ENCODE measurements around the gene SELENOO. TPM values are rescaled to one million over a fixed set of nuclear protein-coding genes. Genes with fewer than 3 reads are reported as not detected.

SELENOO gene
- total and polyA plus RNA-seq, 4 donors = 11.6 to 105 (median 17.9) TPM

- Histone ChIP-seq H3K27me3 (ENCODE audit: control insufficient read depth in 1 of 2, insufficient read depth in 2 of 2, low read length in 1 of 2) (no peaks in the 10 kb centered on the region), H3K27ac (ENCODE audit: low read depth in 1 of 2, low read length in 2 of 2) (no peak overlapping the region), H3K36me3 (ENCODE audit: control insufficient read depth in 1 of 2, insufficient read depth in 2 of 2, low read length in 1 of 2) (peaks cover 0 to 18% of the 10 kb centered on the region in 2 donors), H3K4me3 (ENCODE audit: low read length in 2 of 2) (no peak overlapping the region), H3K4me1 (ENCODE audit: control insufficient read depth in 1 of 2, insufficient read depth in 2 of 2, low read length in 2 of 2) (no peaks in the 10 kb centered on the region), H3K9me3 (ENCODE audit: control insufficient read depth, low read length) (no peaks in the 10 kb centered on the region)
- 76 to 84% methylated on average over 13 to 17 of the region's 17 CpGs for WGBS, 2 donors
- no peak for ATAC-seq (ENCODE audit: low FRiP score)
- intact Hi-C loops (cut with DNase I) = no loop called here
- peak in 1 of 2 donors; percentile 49 for DNase-seq
Measured at GRCh38 chr22:50215297-50216054, 14.7 kb downstream of the SELENOO start.

GRCh38 chr22:50216055-50216683 lies 15.4 kb downstream of the SELENOO start:
- peaks cover 0 to 16% of the 10 kb centered on the region in 2 donors for H3K36me3 ChIP-seq (ENCODE audit: control insufficient read depth in 1 of 2, insufficient read depth in 2 of 2, low read length in 1 of 2)
- DNase-seq = peak in 1 of 2 donors; percentile 51
- ATAC-seq (ENCODE audit: low FRiP score) = no peak

GRCh38 chr22:50216684-50217520 lies 16.1 kb downstream of the SELENOO start:
- Histone ChIP-seq H3K36me3 (ENCODE audit: control insufficient read depth in 1 of 2, insufficient read depth in 2 of 2, low read length in 1 of 2) (peaks cover 0 to 16% of the 10 kb centered on the region in 2 donors), H3K4me3 (ENCODE audit: low read length in 2 of 2) (no peak overlapping the region), H3K9me3 (ENCODE audit: control insufficient read depth, low read length) (no peaks in the 10 kb centered on the region), H3K27ac (ENCODE audit: low read depth in 1 of 2, low read length in 2 of 2) (no peak overlapping the region), H3K27me3 (ENCODE audit: control insufficient read depth in 1 of 2, insufficient read depth in 2 of 2, low read length in 1 of 2) (no peaks in the 10 kb centered on the region), H3K4me1 (ENCODE audit: control insufficient read depth in 1 of 2, insufficient read depth in 2 of 2, low read length in 2 of 2) (no peaks in the 10 kb centered on the region)
- 94% methylated on average over 51 to 57 of the region's 57 CpGs for WGBS, 2 donors
- ATAC-seq (ENCODE audit: low FRiP score) (no peak), DNase-seq (peak in 1 of 2 donors; percentile 33)
- intact Hi-C loops (cut with DNase I) = no loop called here

More at GRCh38 chr22:50216055-50216683, 15.4 kb downstream of the SELENOO start:
- Histone ChIP-seq H3K4me3 (ENCODE audit: low read length in 2 of 2) (no peak overlapping the region), H3K9me3 (ENCODE audit: control insufficient read depth, low read length) (no peaks in the 10 kb centered on the region), H3K4me1 (ENCODE audit: control insufficient read depth in 1 of 2, insufficient read depth in 2 of 2, low read length in 2 of 2) (no peaks in the 10 kb centered on the region), H3K27ac (ENCODE audit: low read depth in 1 of 2, low read length in 2 of 2) (no peak overlapping the region), H3K27me3 (ENCODE audit: control insufficient read depth in 1 of 2, insufficient read depth in 2 of 2, low read length in 1 of 2) (no peaks in the 10 kb centered on the region)
- intact Hi-C loops (cut with DNase I) = no loop called here
- 83 to 85% methylated on average over 15 of the region's 15 CpGs for WGBS, 2 donors

GRCh38 chr22:50217543-50218152 lies 16.8 kb downstream of the SELENOO start:
- no peak overlapping the region for H3K4me3 ChIP-seq (ENCODE audit: low read length in 2 of 2)
- H3K27me3 ChIP-seq (ENCODE audit: control insufficient read depth in 1 of 2, insufficient read depth in 2 of 2, low read length in 1 of 2) = no peaks in the 10 kb centered on the region
- intact Hi-C loops (cut with DNase I) = no loop called here
- peak in 1 of 2 donors; percentile 40 for DNase-seq
- 81 to 87% methylated on average over 20 to 21 of the region's 21 CpGs for WGBS, 2 donors
- no peak for ATAC-seq (ENCODE audit: low FRiP score)
- H3K27ac ChIP-seq (ENCODE audit: low read depth in 1 of 2, low read length in 2 of 2) = no peak overlapping the region
- no peaks in the 10 kb centered on the region for H3K9me3 ChIP-seq (ENCODE audit: control insufficient read depth, low read length)
- H3K36me3 ChIP-seq (ENCODE audit: control insufficient read depth in 1 of 2, insufficient read depth in 2 of 2, low read length in 1 of 2) = peaks cover 0 to 12% of the 10 kb centered on the region in 2 donors
- H3K4me1 ChIP-seq (ENCODE audit: control insufficient read depth in 1 of 2, insufficient read depth in 2 of 2, low read length in 2 of 2) = no peaks in the 10 kb centered on the region

DNA sequence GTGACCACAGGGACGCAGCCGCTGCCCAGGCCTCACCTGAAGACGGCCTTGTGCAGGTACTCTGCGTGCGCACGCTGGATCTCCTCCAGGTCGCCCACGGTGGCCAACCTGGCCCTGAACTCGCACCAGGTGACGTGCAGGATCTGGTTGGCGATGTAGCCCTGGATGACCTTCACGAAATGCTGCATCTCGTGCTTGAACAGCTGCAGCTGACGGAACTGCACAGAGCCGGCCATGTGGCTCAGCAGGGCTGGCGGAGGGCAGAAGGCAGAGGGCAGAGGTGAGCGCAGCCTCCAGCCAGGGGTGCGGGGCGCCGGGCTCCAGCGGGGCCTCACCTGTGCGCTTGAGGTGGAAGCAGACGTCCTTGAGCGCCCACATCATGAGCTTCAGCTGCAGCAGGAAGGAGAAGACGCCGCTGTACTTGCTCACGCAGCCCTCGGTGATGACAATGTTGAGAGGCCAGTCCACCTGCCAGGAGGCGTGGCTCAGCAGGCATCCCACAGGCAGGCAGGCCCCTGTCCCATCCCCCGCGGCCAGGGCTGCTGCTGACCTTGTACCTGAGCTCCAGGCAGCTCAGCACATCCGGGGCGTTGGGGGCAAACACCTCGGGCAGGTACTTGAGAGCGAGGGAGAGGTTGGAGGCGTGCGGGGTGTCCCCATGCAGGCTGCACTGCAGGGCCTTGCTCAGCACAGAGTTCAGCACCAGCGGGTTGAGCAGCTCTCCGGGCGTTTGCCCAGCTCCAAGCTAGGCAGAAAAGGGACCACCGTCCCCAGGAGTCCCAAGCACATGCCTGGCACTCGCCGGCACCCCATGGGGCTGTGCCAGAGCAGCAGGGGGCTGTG lies 17.6 kb downstream of the SELENOO start:
- intact Hi-C loops (cut with DNase I) = no loop called here
- Histone ChIP-seq H3K4me3 (ENCODE audit: low read length in 2 of 2) (no peak overlapping the region), H3K36me3 (ENCODE audit: control insufficient read depth in 1 of 2, insufficient read depth in 2 of 2, low read length in 1 of 2) (peaks cover 0 to 12% of the 10 kb centered on the region in 2 donors), H3K27ac (ENCODE audit: low read depth in 1 of 2, low read length in 2 of 2) (no peak overlapping the region), H3K9me3 (ENCODE audit: control insufficient read depth, low read length) (no peaks in the 10 kb centered on the region), H3K27me3 (ENCODE audit: control insufficient read depth in 1 of 2, insufficient read depth in 2 of 2, low read length in 1 of 2) (no peaks in the 10 kb centered on the region), H3K4me1 (ENCODE audit: control insufficient read depth in 1 of 2, insufficient read depth in 2 of 2, low read length in 2 of 2) (no peaks in the 10 kb centered on the region)
- ATAC-seq (ENCODE audit: low FRiP score) (no peak), DNase-seq (peak in 1 of 2 donors; percentile 47)
- WGBS, 2 donors = 85 to 87% methylated on average over 43 of the region's 43 CpGs

DNA sequence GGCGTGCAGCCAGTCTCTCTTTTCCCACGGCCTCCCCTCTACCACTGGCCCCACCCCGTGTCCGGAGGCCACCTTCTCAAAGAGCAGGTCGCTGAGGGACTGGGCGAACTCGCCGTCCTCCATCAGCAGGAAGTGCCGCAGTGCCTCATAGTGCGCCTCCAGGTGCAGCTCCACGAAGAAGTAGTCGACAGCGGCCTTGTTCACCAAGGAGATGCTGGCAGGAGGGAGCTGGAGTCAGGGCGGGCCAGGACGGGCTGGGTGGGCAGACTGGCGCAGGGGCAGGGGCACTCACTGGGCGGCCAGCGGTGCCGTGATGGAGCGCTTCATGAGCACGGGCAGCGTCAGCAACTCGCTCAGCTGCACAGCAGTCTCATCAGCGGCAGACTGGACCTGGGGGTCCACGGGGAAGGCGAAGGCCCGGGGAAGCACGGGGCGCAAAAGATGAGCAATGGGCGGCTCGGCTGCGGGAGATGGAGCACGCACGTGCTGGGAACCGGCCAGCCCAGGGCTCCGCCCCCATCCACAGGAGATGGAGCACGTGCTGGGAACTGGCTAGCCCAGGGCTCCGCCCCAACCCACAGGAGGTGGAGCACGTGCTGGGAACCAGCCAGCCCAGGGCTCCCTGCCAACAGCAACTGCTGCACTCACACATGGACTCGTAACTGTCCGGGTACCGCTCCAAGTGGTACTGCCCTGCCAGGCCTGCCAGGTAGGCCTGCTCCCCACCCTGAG lies 18.4 kb downstream of the SELENOO start:
- intact Hi-C loops (cut with DNase I) = no loop called here
- no peaks in the 10 kb centered on the region for H3K27me3 ChIP-seq (ENCODE audit: control insufficient read depth in 1 of 2, insufficient read depth in 2 of 2, low read length in 1 of 2)
- H3K27ac ChIP-seq (ENCODE audit: low read depth in 1 of 2, low read length in 2 of 2) = no peak overlapping the region
- H3K4me1 ChIP-seq (ENCODE audit: control insufficient read depth in 1 of 2, insufficient read depth in 2 of 2, low read length in 2 of 2) = no peaks in the 10 kb centered on the region
- ATAC-seq (ENCODE audit: low FRiP score) = peak; percentile 48
- H3K4me3 ChIP-seq (ENCODE audit: low read length in 2 of 2) = no peak overlapping the region
- peaks cover 0 to 12% of the 10 kb centered on the region in 2 donors for H3K36me3 ChIP-seq (ENCODE audit: control insufficient read depth in 1 of 2, insufficient read depth in 2 of 2, low read length in 1 of 2)
- peak in 1 of 2 donors; percentile 63 for DNase-seq
- WGBS, 2 donors = 78 to 79% methylated on average over 42 of the region's 42 CpGs
- H3K9me3 ChIP-seq (ENCODE audit: control insufficient read depth, low read length) = no peaks in the 10 kb centered on the region

DNA sequence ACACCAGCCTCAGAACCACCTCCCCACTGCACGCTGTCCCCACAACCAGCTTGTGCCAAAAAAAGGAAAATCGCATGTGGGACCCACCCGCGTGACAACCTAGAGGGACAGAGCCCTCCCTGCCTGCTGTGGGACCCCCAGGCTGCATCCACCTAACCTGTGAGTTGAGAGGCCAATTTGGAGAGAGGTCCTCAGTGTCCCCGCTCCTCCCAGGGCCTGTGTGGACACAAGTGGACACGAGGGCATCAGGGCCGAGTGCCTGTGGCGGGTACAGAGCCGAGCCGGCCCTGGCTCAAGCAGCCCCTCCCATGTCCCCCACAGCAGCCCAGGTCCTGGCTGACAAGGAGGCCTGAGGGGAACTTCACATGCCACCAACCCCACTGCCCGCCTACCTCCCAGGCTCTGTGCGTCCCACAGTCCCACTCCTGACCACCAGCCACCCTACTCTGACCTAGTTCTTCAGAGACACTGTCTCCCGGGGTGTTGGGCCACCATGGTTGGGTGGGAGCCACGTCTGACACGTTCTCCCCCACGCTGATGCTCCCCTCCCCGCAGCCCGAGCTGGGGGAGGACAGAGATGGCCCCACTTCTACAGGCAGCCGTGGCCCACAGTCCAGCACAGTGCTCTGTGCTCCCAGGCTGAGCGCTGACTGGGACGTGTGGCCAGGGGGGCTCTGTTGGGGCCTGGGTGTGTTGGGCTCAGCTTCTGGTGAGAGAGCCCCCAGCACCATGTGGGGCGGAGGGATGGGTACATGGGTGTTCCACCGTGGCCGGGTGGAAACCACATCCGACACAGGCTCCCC lies 19.2 kb downstream of the SELENOO start:
- Histone ChIP-seq H3K4me3 (ENCODE audit: low read length in 2 of 2) (no peak overlapping the region), H3K27me3 (ENCODE audit: control insufficient read depth in 1 of 2, insufficient read depth in 2 of 2, low read length in 1 of 2) (no peaks in the 10 kb centered on the region), H3K36me3 (ENCODE audit: control insufficient read depth in 1 of 2, insufficient read depth in 2 of 2, low read length in 1 of 2) (peaks cover 0 to 12% of the 10 kb centered on the region in 2 donors), H3K27ac (ENCODE audit: low read depth in 1 of 2, low read length in 2 of 2) (no peak overlapping the region), H3K4me1 (ENCODE audit: control insufficient read depth in 1 of 2, insufficient read depth in 2 of 2, low read length in 2 of 2) (no peaks in the 10 kb centered on the region), H3K9me3 (ENCODE audit: control insufficient read depth, low read length) (no peaks in the 10 kb centered on the region)
- 82 to 87% methylated on average over 25 of the region's 25 CpGs for WGBS, 2 donors
- ATAC-seq (ENCODE audit: low FRiP score) (no peak), DNase-seq (peak in 1 of 2 donors; percentile 32)
- intact Hi-C loops (cut with DNase I) = no loop called here
